Right lobe of liver (tissue), 6 donors: ENCODE measurements around the gene INTS1. TPM values are rescaled to one million over a fixed set of nuclear protein-coding genes. Genes with fewer than 3 reads are reported as not detected.
"Not testable (repeated sequence)": the region's sequence is repeated elsewhere in the genome, so short reads cannot be mapped to it uniquely, and the experiment has no call there.

Source experiments
- ATAC-seq, 4 donors: fragments of 200-7000 bp; cut with Tn5 transposase; one replicate each; pipeline ENCODE4 v1.9.1; 2020; ENCODE audit warnings: mild to moderate bottlenecking in 4 of 4, moderate library complexity in 4 of 4
- DNase-seq, 3 donors: peaks; one replicate each; pipeline ENCODE4 v3.0.0-alpha.2; 2020
- H3K27ac ChIP-seq, 3 donors: fragments of 200-600 bp; one replicate each; pipeline ENCODE4 v1.8.0; 2022
- H3K27me3 ChIP-seq, 2 donors: fragments of 200-600 bp; one replicate each; pipeline ENCODE4 v1.8.0; 2022
- H3K36me3 ChIP-seq, 4 donors: fragments of 200-600 bp; sonication (generic) in 1 of 4; one replicate each; pipeline versions ENCODE4 v1.5.1 to v1.8.0; 2017 to 2022; ENCODE audit warnings: control low read depth in 1 of 4
- H3K4me1 ChIP-seq, 4 donors: fragments of 200-600 bp; sonication (generic) in 1 of 4; one replicate each; pipeline versions ENCODE4 v1.5.1 to v1.8.0; 2017 to 2022; ENCODE audit warnings: control low read depth in 1 of 4
- H3K4me3 ChIP-seq, 3 donors: fragments of 200-600 bp; one replicate each; pipeline ENCODE4 v1.8.0; 2022
- H3K9me3 ChIP-seq, 4 donors: fragments of 200-600 bp; sonication (generic) in 1 of 4; one replicate each; pipeline versions ENCODE4 v1.5.1 to v1.8.0; 2017 to 2022; ENCODE audit warnings: control low read depth in 1 of 4
- CTCF ChIP-seq, 4 donors: fragments of 200-600 bp in 3 of 4; fragments of 450-650 bp in 1 of 4; IDR thresholded peaks; one replicate each; pipeline versions ENCODE4 v1.5.1 to v1.8.0; 2016 to 2022; ENCODE audit warnings: antibody characterized with exemption in 4 of 4, mild to moderate bottlenecking in 2 of 4
- POLR2A ChIP-seq: fragments of 450-650 bp; IDR thresholded peaks from one replicate; pipeline ENCODE4 v1.6.1; 2017; ENCODE audit warnings: antibody characterized with exemption, mild to moderate bottlenecking
- WGBS: methylation state at CpG from one replicate; pipeline ENCODE4 v1.1.6; 2018; ENCODE audit warnings: low coverage, low lambda C conversion rate; ENCODE audit not compliant: insufficient coverage; ENCODE audit errors: missing lambda C conversion rate; 5-methylcytosine and 5-hydroxymethylcytosine counted together
- intact Hi-C, 2 donors: fragments of 100-400 bp; cut with DNase I; formaldehyde crosslinking; loops; one replicate each; pipeline versions ENCODE4 v1.11.2 to v1.14.1; 2022
- total RNA-seq, 6 experiments: library from RNA; depleted of rRNA in 2 of 6; stranded (reverse); fragments of >200 nt in 2 of 6; fragmentation: NEBNext Ultra II Directional in 3 of 6; extraction: Animal tissue kit (Norgen Biotek cat#: 25700) in 3 of 6; gene quantifications; one replicate each; pipeline versions ENCODE4 v1.1.0 to v1.2.4, GENCODE V29; 2016 to 2023
- donor health status: DM: no; HTN: yes; CAD: no.
- donor health status: DM: no; HTN: no; CAD: no.
- donor health status: DM: no; HTN: no; CAD: no.
- donor health status: DM: no; HTN: yes; CAD: no.
- donor health status: DM: no; HTN: yes; CAD: no.

Gene INTS1
- total RNA-seq, 6 experiments from 2014 or later = 30.1 to 49.6 (median 41.2) TPM

- TF ChIP-seq CTCF (IDR thresholded peaks at IDR 0.05) (no peak), POLR2A (no peak)
- DNase-seq = no peak
- Histone ChIP-seq H3K27me3 (no peaks in the 10 kb centered on the region), H3K36me3 (no peaks in the 10 kb centered on the region), H3K27ac (peak overlapping the region in 1 of 3 donors; percentile 10), H3K4me1 (peaks cover 0 to 7% (median 0%) of the 10 kb centered on the region in 4 donors), H3K9me3 (no peaks in the 10 kb centered on the region), H3K4me3 (no peak overlapping the region)
- WGBS = 83% methylated on average over 1 of the region's 15 CpGs
- ATAC-seq = peak in 1 of 4 donors; percentile 19
- intact Hi-C loops = no loop called here
Measured at GRCh38 chr7:1447551-1448244, 56.5 kb downstream of the INTS1 start.

GRCh38 chr7:1447112-1447511 is 57.1 kb downstream of the INTS1 start:
- no peak for TF ChIP-seq POLR2A
- TF ChIP-seq CTCF (IDR thresholded peaks at IDR 0.05) = no peak
- H3K36me3 ChIP-seq = no peaks in the 10 kb centered on the region
- ATAC-seq (no peak), DNase-seq (no peak)
- no peaks in the 10 kb centered on the region for H3K27me3 ChIP-seq
- intact Hi-C loops = no loop called here
- no peaks in the 10 kb centered on the region for H3K9me3 ChIP-seq
- WGBS = no CpG with 5 or more reads among the region's 11 CpGs
- peaks cover 0 to 2% (median 0%) of the 10 kb centered on the region in 4 donors for H3K4me1 ChIP-seq
- H3K27ac ChIP-seq = peak overlapping the region in 1 of 3 donors; percentile 10
- no peak overlapping the region for H3K4me3 ChIP-seq

GRCh38 chr7:1446620-1447032 is 57.6 kb downstream of the INTS1 start:
- H3K9me3 ChIP-seq = no peaks in the 10 kb centered on the region
- no CpG with 5 or more reads among the region's 17 CpGs for WGBS
- H3K27me3 ChIP-seq = no peaks in the 10 kb centered on the region
- H3K4me3 ChIP-seq = no peak overlapping the region
- H3K36me3 ChIP-seq = peaks cover 0 to 4% (median 0%) of the 10 kb centered on the region in 4 donors
- intact Hi-C loops = no loop called here
- ATAC-seq (no peak), DNase-seq (no peak)
- no peak overlapping the region for H3K27ac ChIP-seq
- TF ChIP-seq POLR2A (no peak), CTCF (IDR thresholded peaks at IDR 0.05) (no peak)
- no peaks in the 10 kb centered on the region for H3K4me1 ChIP-seq

DNA sequence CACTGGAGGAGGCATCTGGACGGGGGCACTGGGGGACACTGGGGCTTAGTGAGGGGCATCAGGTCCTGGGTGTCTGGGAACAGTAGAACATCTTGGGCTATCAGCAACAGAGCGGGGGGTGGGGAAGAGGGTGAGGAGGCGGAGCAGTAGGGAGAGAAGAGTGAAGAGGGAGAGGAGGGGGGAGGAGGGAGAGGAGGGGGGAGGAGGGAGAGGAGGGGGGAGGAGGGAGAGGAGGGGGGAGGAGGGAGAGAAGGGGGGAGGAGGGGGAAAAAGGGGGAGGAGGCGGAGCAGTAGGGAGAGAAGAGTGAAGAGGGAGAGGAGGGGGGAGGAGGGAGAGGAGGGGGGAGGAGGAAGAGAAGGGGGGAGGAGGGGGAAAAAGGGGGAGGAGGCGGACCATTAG is 58.2 kb downstream of the INTS1 start:
- H3K36me3 ChIP-seq, H3K9me3 ChIP-seq, H3K4me1 ChIP-seq, H3K4me3 ChIP-seq, H3K27me3 ChIP-seq, ATAC-seq, H3K27ac ChIP-seq, intact Hi-C loops, DNase-seq: not testable (repeated sequence)
- WGBS = 88% methylated on average over 4 of the region's 5 CpGs

DNA sequence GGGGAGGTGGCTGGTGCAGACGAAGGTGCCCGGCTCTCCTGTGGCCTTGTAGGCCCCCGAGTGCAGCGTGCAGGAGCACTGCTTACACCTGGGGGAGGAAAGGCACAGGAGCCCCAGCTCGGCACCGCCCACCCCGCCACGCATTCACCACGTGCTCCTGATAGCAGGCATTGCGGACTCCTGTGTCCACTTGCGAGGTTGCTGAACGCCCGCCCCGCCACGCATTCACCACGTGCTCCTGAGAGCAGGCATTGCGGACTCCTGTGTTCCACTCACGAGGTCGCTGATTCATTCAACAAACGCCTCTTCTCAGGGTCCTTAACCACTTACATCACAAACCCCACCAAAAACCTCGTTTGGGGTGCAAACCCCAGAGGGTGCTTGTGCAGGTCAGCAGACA is 58.8 kb downstream of the INTS1 start:
- WGBS = 93% methylated on average over 6 of the region's 21 CpGs
- ATAC-seq (no peak), DNase-seq (no peak)
- no peaks in the 10 kb centered on the region for H3K9me3 ChIP-seq
- H3K27me3 ChIP-seq = no peaks in the 10 kb centered on the region
- peaks cover 0 to 5% (median 0%) of the 10 kb centered on the region in 4 donors for H3K36me3 ChIP-seq
- H3K4me3 ChIP-seq = no peak overlapping the region
- no peaks in the 10 kb centered on the region for H3K4me1 ChIP-seq
- H3K27ac ChIP-seq = no peak overlapping the region
- no peak for TF ChIP-seq CTCF (IDR thresholded peaks at IDR 0.05)
- no peak for TF ChIP-seq POLR2A
- intact Hi-C loops = no loop called here
